ENCODE measurements around the gene PTP4A2.

Gene PTP4A2

DNA sequence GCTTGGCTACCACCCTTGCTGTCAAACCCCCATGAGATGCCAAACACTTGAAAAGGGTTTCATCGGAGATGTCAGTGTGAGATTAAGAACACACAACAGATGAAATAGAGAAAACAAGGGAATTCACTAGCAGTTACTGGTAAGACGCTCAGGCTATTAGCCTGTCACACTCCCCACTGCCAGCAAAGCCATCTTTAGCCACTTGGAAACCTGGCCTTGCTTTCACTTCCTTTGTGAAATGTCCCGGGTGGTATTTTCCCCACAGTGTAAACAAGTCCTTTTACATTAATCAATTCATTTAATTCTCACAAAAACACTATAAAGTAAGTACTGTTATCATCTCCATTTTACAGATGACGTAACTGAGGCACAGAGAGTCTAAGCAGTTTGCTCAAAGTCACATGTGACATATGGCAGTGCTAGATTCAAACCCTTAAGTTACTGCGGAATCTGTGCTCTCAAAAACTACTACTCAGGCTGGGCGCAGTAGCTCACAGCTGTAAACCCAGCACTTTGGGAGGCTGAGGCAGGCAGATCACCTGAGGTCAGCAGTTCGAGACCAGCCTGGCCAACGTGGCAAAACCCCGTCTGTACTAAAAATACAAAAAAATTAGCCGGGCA lies 42.8 kb upstream of the PTP4A2 start:
- TF ChIP-seq, protein P1, sequence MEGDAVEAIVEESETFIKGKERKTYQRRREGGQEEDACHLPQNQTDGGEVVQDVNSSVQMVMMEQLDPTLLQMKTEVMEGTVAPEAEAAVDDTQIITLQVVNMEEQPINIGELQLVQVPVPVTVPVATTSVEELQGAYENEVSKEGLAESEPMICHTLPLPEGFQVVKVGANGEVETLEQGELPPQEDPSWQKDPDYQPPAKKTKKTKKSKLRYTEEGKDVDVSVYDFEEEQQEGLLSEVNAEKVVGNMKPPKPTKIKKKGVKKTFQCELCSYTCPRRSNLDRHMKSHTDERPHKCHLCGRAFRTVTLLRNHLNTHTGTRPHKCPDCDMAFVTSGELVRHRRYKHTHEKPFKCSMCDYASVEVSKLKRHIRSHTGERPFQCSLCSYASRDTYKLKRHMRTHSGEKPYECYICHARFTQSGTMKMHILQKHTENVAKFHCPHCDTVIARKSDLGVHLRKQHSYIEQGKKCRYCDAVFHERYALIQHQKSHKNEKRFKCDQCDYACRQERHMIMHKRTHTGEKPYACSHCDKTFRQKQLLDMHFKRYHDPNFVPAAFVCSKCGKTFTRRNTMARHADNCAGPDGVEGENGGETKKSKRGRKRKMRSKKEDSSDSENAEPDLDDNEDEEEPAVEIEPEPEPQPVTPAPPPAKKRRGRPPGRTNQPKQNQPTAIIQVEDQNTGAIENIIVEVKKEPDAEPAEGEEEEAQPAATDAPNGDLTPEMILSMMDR (conservative IDR thresholded peaks at IDR 0.05; ENCODE audit: low read length), result no peak
- DNase-seq (ENCODE audit: low read depth), result no peak
- no peak overlapping the region for H3K4me3 ChIP-seq (ENCODE audit: low read length)

DNA sequence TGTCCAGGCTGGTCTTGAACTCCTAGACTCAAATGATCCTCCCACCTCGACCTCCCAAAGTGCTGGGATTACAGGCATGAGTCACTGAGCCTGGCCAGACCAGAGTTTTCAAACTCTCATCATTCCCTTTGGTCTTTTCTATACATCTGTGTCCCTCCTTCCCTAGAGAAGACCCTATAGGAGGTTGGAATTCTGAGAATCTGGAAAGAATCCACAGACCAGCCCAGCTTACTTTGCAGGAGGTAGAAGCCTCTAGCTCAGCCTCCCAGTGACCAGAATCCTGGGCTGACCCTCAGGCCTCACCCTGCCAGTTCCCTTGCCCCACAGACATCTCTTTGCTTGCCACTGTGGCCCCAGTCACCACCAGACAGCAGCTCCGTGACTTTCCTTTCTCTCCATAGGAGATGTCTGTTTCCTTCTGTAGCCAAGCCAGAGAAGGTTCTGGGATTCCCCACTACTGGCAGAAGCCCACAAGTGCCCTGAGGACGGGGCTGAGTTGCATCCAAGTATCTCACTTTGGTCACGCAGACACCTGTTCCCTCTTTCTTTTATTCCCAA lies 40.8 kb upstream of the PTP4A2 start:
- TF ChIP-seq, protein P1 (conservative IDR thresholded peaks at IDR 0.05; ENCODE audit: low read length), result no peak
- no peak overlapping the region for H3K4me3 ChIP-seq (ENCODE audit: low read length)
- DNase-seq (ENCODE audit: low read depth), result no peak

DNA sequence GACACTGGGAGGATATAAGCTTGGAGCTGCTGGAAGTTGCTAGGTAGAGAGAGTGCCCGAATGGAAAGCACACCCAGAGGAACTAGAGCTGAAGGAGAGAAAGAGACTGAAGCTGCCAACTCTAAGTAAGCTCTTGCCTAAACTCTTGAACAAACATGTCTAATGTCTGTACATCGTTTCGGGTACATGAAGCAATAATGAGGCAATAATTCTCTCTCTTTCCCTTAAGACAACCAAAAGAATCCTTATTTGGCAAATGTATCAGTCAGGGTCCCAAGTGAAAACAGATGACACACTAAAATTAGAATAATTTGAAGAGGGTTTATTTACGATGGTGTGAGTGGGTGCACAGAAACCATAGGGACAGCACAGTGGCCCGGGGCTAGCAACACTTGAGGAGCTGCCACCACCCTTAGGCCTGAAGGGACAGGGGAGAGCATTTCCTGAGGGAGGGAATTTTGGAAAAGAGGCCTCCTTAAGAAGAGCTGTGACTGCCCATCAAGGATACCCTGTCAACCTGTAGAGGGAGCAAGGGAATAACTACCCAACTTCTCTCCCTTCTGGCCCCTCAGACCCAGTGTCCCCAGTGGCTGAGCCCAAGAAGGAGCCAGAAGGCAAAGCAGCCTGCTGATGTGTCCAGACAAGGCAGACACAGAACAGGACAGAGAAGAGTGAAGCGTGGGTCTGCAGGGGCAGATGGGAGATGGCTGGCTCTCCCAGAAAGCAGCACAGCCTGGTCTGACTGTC lies 39.4 kb upstream of the PTP4A2 start:
- peak; percentile 94 for DNase-seq (ENCODE audit: low read depth)
- TF ChIP-seq, protein P1 (conservative IDR thresholded peaks at IDR 0.05; ENCODE audit: low read length), result peak; percentile 69
- H3K4me3 ChIP-seq (ENCODE audit: low read length), result no peak overlapping the region

DNA sequence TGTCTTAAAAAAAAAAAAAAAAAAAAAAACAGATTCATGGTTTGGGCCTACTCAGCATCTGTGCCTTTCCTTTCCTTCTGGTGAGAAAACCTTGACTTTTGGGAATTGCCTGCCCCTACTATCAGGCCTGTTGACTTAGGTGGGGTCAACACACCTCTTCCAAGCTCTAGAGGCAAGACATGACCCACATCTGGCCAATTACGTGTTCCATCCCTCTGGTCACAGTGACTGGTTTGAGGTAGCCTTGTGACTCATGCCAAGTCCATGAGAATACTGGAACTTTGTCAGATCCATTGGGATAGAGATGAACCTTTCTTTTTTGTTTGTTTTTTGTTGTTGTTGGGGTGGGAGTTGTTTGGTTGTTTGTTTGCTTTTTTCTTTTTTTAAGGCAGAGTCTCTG lies 38.2 kb upstream of the PTP4A2 start:
- H3K4me3 ChIP-seq (ENCODE audit: low read length), result no peak overlapping the region
- DNase-seq (ENCODE audit: low read depth), result peak; percentile 77
- TF ChIP-seq, protein P1 (conservative IDR thresholded peaks at IDR 0.05; ENCODE audit: low read length), result no peak

DNA sequence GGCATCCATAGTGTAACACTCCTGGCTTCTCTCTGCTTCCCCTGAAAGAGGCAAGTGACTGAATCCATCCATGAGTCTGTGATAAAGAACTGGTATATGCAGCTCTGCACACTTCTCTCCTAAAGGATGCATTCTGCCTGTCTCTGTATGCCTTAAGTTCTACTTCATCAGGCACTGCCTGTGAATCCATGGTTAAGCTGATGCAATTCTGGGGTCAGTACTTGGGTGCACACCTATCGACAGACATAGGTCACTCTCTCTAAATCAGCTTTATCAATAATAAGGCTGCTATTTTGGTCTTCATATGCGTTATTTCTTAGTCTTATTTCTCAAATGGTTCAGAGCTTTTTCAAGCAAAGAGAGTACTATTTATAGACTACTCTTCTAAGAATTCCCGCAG lies 32.7 kb upstream of the PTP4A2 start:
- TF ChIP-seq, protein P1 (conservative IDR thresholded peaks at IDR 0.05; ENCODE audit: low read length), result no peak
- no peak overlapping the region for H3K4me3 ChIP-seq (ENCODE audit: low read length)
- DNase-seq (ENCODE audit: low read depth), result no peak

DNA sequence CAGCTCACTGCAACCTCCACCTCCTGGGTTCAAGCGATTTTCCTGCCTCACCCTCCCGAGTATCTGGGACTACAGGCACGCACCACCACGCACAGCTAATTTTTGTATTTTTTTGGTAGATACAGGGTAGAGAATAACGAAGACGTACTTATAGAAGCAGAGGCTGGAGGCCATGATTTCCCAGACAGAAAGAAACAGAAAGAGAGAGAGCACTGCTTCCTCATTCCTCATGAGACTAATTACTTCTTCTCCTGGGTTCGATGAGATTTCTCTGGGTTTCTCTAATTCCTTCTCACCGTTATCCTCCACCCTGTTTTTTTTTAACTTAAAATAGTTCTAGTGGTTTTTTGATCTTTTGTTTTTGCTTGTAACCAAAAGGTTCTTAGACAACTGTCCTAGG lies 23.4 kb upstream of the PTP4A2 start:
- TF ChIP-seq, protein P1 (conservative IDR thresholded peaks at IDR 0.05; ENCODE audit: low read length), result no peak
- DNase-seq (ENCODE audit: low read depth), result no peak
- H3K4me3 ChIP-seq (ENCODE audit: low read length), result no peak overlapping the region

All from AG10803 (cell line).